Stimulated activated CD8-positive, alpha-beta memory T cell treated with anti-CD3 and anti-CD28 coated beads, Interleukin-2, amount 100 ng/mL, for 48 hours (primary cell): ENCODE results near the gene AKR1B15.

Experiments
- DNase-seq, 2 donors: peaks; one replicate each; pipeline ENCODE4 v3.0.0-alpha.2; 2020; ENCODE audit warnings: low read depth in 2 of 2

AKR1B15 gene

GRCh38 chr7:134618756-134619530, 70.0 kb downstream of the AKR1B15 start:
- DNase-seq, result no peak

GRCh38 chr7:134619627-134620331, 70.9 kb downstream of the AKR1B15 start:
- DNase-seq, result no peak

GRCh38 chr7:134622303-134622995, 73.5 kb downstream of the AKR1B15 start:
- no peak for DNase-seq

GRCh38 chr7:134623193-134623592, 74.3 kb downstream of the AKR1B15 start:
- no peak for DNase-seq

- DNase-seq, result no peak
These were observed 76.6 kb downstream of the AKR1B15 start for GRCh38 chr7:134625550-134625949.

- no peak for DNase-seq
These were observed 78.3 kb downstream of the AKR1B15 start for GRCh38 chr7:134627109-134627774.

- no peak for DNase-seq
These were observed 78.9 kb downstream of the AKR1B15 start for GRCh38 chr7:134627775-134628153.

- no peak for DNase-seq
These were observed 80.5 kb downstream of the AKR1B15 start for GRCh38 chr7:134629445-134629844.
